Spleen (tissue), 11 donors: Measurements from ENCODE around the gene ZNF740. TPM values are rescaled to one million over a fixed set of nuclear protein-coding genes. Genes with fewer than 3 reads are reported as not detected.
"Not testable (repeated sequence)": the region's sequence is repeated elsewhere in the genome, so short reads cannot be mapped to it uniquely, and the experiment has no call there.

Source experiments
- DNase-seq: peaks from one replicate; pipeline ENCODE4 v3.0.0-alpha.2; 2020
- H3K27ac ChIP-seq, 8 donors: fragments of 200-600 bp; sonication (generic) in 7 of 8; 1 replicate in 4 of 8; 2 replicates in 4 of 8; pipeline versions ENCODE4 v1.5.0 to v1.8.0; 2016 to 2021; ENCODE audit warnings: inconsistent platforms in 4 of 8, mild to moderate bottlenecking in 4 of 8, moderate library complexity in 1 of 8
- H3K27me3 ChIP-seq, 7 donors: fragments of 200-600 bp; sonication (generic) in 6 of 7; replicated peaks in 1 of 7; 1 replicate in 4 of 7; 2 replicates in 3 of 7; pipeline versions ENCODE4 v1.5.0 to v1.8.0; 2016 to 2021; ENCODE audit warnings: inconsistent platforms in 3 of 7, mild to moderate bottlenecking in 1 of 7
- H3K36me3 ChIP-seq, 6 donors: fragments of 200-600 bp; sonication (generic) in 5 of 6; 1 replicate in 4 of 6; 2 replicates in 2 of 6; pipeline versions ENCODE4 v1.5.0 to v1.8.0; 2016 to 2021; ENCODE audit warnings: inconsistent platforms in 2 of 6
- H3K4me1 ChIP-seq, 6 donors: fragments of 200-600 bp; sonication (generic) in 5 of 6; 1 replicate in 3 of 6; 2 replicates in 3 of 6; pipeline versions ENCODE4 v1.5.0 to v1.8.0; 2016 to 2021; ENCODE audit warnings: inconsistent platforms in 3 of 6
- H3K4me3 ChIP-seq, 8 donors: fragments of 200-600 bp; sonication (generic) in 7 of 8; 1 replicate in 4 of 8; 2 replicates in 4 of 8; pipeline versions ENCODE4 v1.5.0 to v1.8.0; 2016 to 2021; ENCODE audit warnings: inconsistent platforms in 4 of 8, mild to moderate bottlenecking in 4 of 8, moderate library complexity in 2 of 8
- H3K9me3 ChIP-seq, 8 donors: fragments of 200-600 bp; sonication (generic) in 7 of 8; 1 replicate in 4 of 8; 2 replicates in 4 of 8; pipeline versions ENCODE4 v1.5.0 to v1.8.0; 2016 to 2021; ENCODE audit warnings: inconsistent platforms in 4 of 8
- CTCF ChIP-seq, 11 experiments: fragments of 200-600 bp in 7 of 11; fragments of 450-650 bp in 4 of 11; sonication (generic) in 4 of 11; IDR thresholded peaks in 8 of 11; conservative IDR thresholded peaks in 3 of 11; 1 replicate in 7 of 11; 2 replicates in 4 of 11; pipeline versions ENCODE4 v1.4.0 to v1.8.0; 2016 to 2021; ENCODE audit warnings: antibody characterized with exemption in 11 of 11, inconsistent platforms in 4 of 11, mild to moderate bottlenecking in 1 of 11
- POLR2A ChIP-seq, 3 donors: fragments of 450-650 bp; IDR thresholded peaks; one replicate each; pipeline ENCODE4 v1.5.1; 2017; ENCODE audit warnings: antibody characterized with exemption in 3 of 3, mild to moderate bottlenecking in 1 of 3
- POLR2AphosphoS5 ChIP-seq, 3 donors: sonication (generic); formaldehyde crosslinking; IDR thresholded peaks; one replicate each; pipeline ENCODE4 v1.5.1; 2017; ENCODE audit warnings: antibody characterized with exemption in 3 of 3
- WGBS, 5 donors: extraction: QIAGEN DNeasy Blood & Tissue Kit in 3 of 5; methylation state at CpG; one replicate each; pipeline versions ENCODE4 v1.1.5 to v1.1.7; 2013 to 2018; 5-methylcytosine and 5-hydroxymethylcytosine counted together
- intact Hi-C: fragments of 100-400 bp; cut with DNase I; formaldehyde crosslinking; loops from one replicate; pipeline ENCODE4 v1.15.0; 2023; ENCODE audit warnings: low total_unique reads
- polyA plus RNA-seq, 3 donors: library from polyadenylated mRNA; stranded (reverse); fragments of 200-250 nt; gene quantifications; one replicate each; pipeline ENCODE4 v1.2.1, GENCODE V29; 2013
- total RNA-seq, 7 donors: library from RNA; depleted of rRNA in 3 of 7; stranded (reverse); fragments of >200 nt in 3 of 7; fragmentation: NEBNext Ultra II Directional in 4 of 7; extraction: Animal tissue kit (Norgen Biotek cat#: 25700) in 4 of 7; gene quantifications; one replicate each; pipeline versions ENCODE4 v1.1.0 to v1.2.1, GENCODE V29; 2016 to 2021
- donor health status: healthy with polysubstance abuse.
- donor health status: DM: no; HTN: no; CAD: no; lungs with moderate emphysema.
- donor health status: DM: no; HTN: no; CAD: no.
- donor health status: Bipolar disorder and iron deficiency.
- donor health status: healthy.
- donor health status: DM: no; HTN: no; CAD: no.
- donor health status: DM: yes; HTN: yes; CAD: no.

ZNF740 gene
- total and polyA plus RNA-seq, 10 donors: 5.6 to 66.1 (median 27.4) TPM

GRCh38 chr12:53201639-53202038, 21.1 kb downstream of the ZNF740 start:
- no peaks in the 10 kb centered on the region for H3K9me3 ChIP-seq
- H3K27ac ChIP-seq: peak overlapping the region in 5 of 8 donors; percentile 29 to 72 (median 58)
- intact Hi-C loops: loop anchor here (10.0 kb wide), 1 partner anchor 127 kb away; the partner anchor contains the start of gene SPRYD3
- H3K36me3 ChIP-seq: peaks cover 0 to 19% (median 4%) of the 10 kb centered on the region in 6 donors
- peaks cover 38 to 100% (median 91%) of the 10 kb centered on the region in 6 donors for H3K4me1 ChIP-seq
- 81 to 88% (median 86%) methylated on average over 4 of the region's 4 CpGs for WGBS, 5 donors
- DNase-seq: no peak
- no peak overlapping the region for H3K4me3 ChIP-seq
- H3K27me3 ChIP-seq: no peaks in the 10 kb centered on the region
- TF ChIP-seq POLR2AphosphoS5 (IDR thresholded peaks at IDR 0.05) (no peak), CTCF (IDR thresholded peaks at IDR 0.05 in 8 of 11, conservative IDR thresholded peaks at IDR 0.05 in 3 of 11) (no peak), POLR2A (IDR thresholded peaks at IDR 0.05) (no peak)

GRCh38 chr12:53202316-53202715, 21.8 kb downstream of the ZNF740 start:
- intact Hi-C loops: loop anchor here (10.0 kb wide), 1 partner anchor 128 kb away; the partner anchor contains the start of gene SPRYD3
- peaks cover 0 to 12% (median 1%) of the 10 kb centered on the region in 6 donors for H3K36me3 ChIP-seq
- H3K4me1 ChIP-seq: peaks cover 42 to 100% (median 93%) of the 10 kb centered on the region in 6 donors
- DNase-seq, H3K9me3 ChIP-seq, H3K4me3 ChIP-seq, H3K27me3 ChIP-seq: not testable (repeated sequence)
- H3K27ac ChIP-seq: peak overlapping the region in 5 of 8 donors; percentile 11 to 72 (median 51)
- WGBS, 5 donors: 75 to 82% (median 77%) methylated on average over 7 of the region's 7 CpGs

- Histone ChIP-seq H3K27me3 (no peaks in the 10 kb centered on the region), H3K4me3 (no peak overlapping the region), H3K27ac (peak overlapping the region in 1 of 8 donors; percentile 84), H3K36me3 (peaks cover 0 to 6% (median 0%) of the 10 kb centered on the region in 6 donors), H3K4me1 (peaks cover 45 to 100% (median 93%) of the 10 kb centered on the region in 6 donors), H3K9me3 (no peaks in the 10 kb centered on the region)
- intact Hi-C loops: loop anchor here (10.0 kb wide), 1 partner anchor 130 kb away; the partner anchor contains the start of gene SPRYD3
- TF ChIP-seq POLR2AphosphoS5 (IDR thresholded peaks at IDR 0.05): no peak
- TF ChIP-seq CTCF (IDR thresholded peaks at IDR 0.05 in 8 of 11, conservative IDR thresholded peaks at IDR 0.05 in 3 of 11): no peak
- no peak for TF ChIP-seq POLR2A (IDR thresholded peaks at IDR 0.05)
- DNase-seq: no peak
- WGBS, 5 donors: 81 to 96% (median 87%) methylated on average over 1 of the region's 1 CpG
Observed at GRCh38 chr12:53204351-53204750, 23.8 kb downstream of the ZNF740 start.

GRCh38 chr12:53205747-53206419, 25.4 kb downstream of the ZNF740 start:
- H3K36me3 ChIP-seq: peaks cover 0 to 10% (median 3%) of the 10 kb centered on the region in 6 donors
- peaks cover 36 to 100% (median 93%) of the 10 kb centered on the region in 6 donors for H3K4me1 ChIP-seq
- no peak for TF ChIP-seq POLR2A (IDR thresholded peaks at IDR 0.05)
- peak in 2 of 3 donors; percentile 9 to 68 for TF ChIP-seq POLR2AphosphoS5 (IDR thresholded peaks at IDR 0.05)
- DNase-seq: no peak
- 29 to 51% (median 46%) methylated on average over 5 to 7 of the region's 7 CpGs for WGBS, 5 donors
- H3K4me3 ChIP-seq: peak overlapping the region; percentile 25 to 72 (median 40)
- H3K27ac ChIP-seq: peak overlapping the region; percentile 54 to 92 (median 76)
- no peaks in the 10 kb centered on the region for H3K9me3 ChIP-seq
- H3K27me3 ChIP-seq: no peaks in the 10 kb centered on the region
- intact Hi-C loops: loop anchor here (5.0 to 10.0 kb wide), 2 partner anchors 46 to 131 kb away; partner anchors contain the start of gene SPRYD3

GRCh38 chr12:53207042-53207441, 26.5 kb downstream of the ZNF740 start, which contains the start of gene ITGB7:
TSS of gene ITGB7 (minus strand) at chr12:53207251. CDS start at chr12:53200443, 6,808 bp downstream.
- H3K27ac ChIP-seq: peak within 1 kb of the TSS; percentile 62 to 92 (median 84)
- 19 to 28% (median 22%) methylated on average over 5 of the region's 5 CpGs for WGBS, 5 donors
- peaks cover 0 to 22% (median 13%) of the 10 kb centered on the region in 6 donors for H3K36me3 ChIP-seq
- peak; percentile 90 for DNase-seq
- H3K4me1 ChIP-seq: peaks cover 26 to 100% (median 88%) of the 10 kb centered on the region in 6 donors
- H3K9me3 ChIP-seq: no peaks in the 10 kb centered on the region
- no peaks in the 10 kb centered on the region for H3K27me3 ChIP-seq
- TF ChIP-seq POLR2A (IDR thresholded peaks at IDR 0.05): peak in 2 of 3 donors; percentile 43 to 82
- no peak for TF ChIP-seq CTCF (IDR thresholded peaks at IDR 0.05 in 8 of 11, conservative IDR thresholded peaks at IDR 0.05 in 3 of 11)
- TF ChIP-seq POLR2AphosphoS5 (IDR thresholded peaks at IDR 0.05): peak; percentile 24 to 98 (median 97)
- intact Hi-C loops: loop anchor here (5.0 to 10.0 kb wide), 2 partner anchors 45 to 132 kb away; partner anchors contain the start of gene SPRYD3
- peak within 1 kb of the TSS; percentile 25 to 72 (median 40) for H3K4me3 ChIP-seq
